ENCODE results near the gene SH3BGRL2. TPM values are rescaled to one million over a fixed set of nuclear protein-coding genes. Genes with fewer than 3 reads are reported as not detected.
"Not testable (repeated sequence)": the region's sequence is repeated elsewhere in the genome, so short reads cannot be mapped to it uniquely, and the experiment has no call there.

SH3BGRL2 gene
- total RNA-seq, 1 experiment from 2014 or later: 4.1 TPM

DNA sequence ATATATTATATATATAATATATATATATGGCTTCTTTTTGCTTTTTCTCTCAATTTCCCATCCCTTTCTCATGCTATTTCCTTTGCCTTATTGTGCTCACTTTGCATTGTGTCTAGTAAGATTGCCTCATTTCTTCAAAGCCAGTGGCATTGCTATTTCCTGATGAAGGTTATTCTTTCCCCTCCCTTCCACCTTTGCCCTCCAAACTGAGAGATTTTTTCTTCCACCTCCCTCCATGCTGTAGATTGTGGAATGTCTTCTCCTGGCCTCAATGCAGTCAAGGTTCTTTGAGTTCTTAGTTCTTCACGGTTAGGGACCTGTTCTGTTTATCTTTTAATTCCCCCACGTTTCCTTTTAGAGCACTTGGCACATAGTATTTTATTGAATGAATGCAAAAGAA, 17.2 kb downstream of the SH3BGRL2 start:
- no peak for DNase-seq (ENCODE audit: low spot score)

DNA sequence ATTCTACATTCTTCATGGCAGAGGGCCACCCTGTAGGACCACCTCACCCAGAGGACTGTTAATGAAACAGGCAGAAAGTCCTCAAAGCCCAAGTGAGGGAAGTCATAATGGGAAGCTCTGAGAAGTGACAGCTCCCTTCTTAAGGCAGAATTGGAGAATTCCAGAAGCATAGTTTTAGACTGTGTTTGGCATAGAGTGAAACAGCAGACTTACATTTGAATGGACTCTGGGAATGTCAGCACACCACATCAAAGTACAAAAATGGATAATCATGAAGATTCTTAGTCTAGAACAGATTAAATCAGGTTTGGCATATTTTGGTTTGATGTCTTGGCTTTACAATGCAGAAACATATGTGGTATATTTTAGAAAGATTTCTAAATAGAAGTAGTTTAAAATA, 17.9 kb downstream of the SH3BGRL2 start:
- no peak for DNase-seq (ENCODE audit: low spot score)

DNA sequence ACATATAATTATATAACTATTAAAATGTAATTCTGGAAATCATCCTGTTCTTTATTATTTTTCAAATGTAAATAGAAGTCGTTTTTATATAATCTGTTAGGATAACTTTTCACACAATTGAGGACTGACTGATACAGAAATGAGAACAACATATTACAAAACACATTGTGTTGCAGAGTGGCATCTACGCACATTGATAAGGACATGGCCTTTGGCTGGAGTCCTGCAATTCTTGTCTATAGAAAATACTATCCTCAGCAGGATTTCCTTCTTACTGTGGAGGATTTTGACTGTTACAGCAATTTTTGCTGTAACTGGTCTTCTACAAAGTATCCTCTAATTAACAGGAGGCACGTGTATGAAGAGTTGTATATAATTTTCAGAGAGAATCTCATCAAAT, 19.8 kb downstream of the SH3BGRL2 start:
- DNase-seq (ENCODE audit: low spot score): no peak

DNA sequence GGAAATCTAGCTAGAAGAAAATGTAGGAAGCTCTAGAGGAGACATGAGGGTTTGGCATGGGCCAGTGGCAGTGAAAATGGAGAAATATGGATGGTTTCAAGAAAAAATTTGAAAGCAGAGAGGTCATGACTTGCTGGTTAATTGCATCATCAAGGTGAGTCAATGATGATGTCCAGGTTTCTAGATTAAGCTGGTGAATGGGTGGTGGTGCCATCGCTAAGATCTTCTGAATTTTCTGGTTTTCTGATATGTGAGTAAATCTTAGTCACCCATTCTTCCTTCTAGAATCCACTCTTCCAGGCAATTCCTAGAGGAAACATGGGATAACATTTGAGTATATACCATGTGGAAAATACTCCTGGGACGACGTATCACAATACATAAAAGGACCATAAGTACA, 25.0 kb downstream of the SH3BGRL2 start:
- DNase-seq (ENCODE audit: low spot score): no peak

DNA sequence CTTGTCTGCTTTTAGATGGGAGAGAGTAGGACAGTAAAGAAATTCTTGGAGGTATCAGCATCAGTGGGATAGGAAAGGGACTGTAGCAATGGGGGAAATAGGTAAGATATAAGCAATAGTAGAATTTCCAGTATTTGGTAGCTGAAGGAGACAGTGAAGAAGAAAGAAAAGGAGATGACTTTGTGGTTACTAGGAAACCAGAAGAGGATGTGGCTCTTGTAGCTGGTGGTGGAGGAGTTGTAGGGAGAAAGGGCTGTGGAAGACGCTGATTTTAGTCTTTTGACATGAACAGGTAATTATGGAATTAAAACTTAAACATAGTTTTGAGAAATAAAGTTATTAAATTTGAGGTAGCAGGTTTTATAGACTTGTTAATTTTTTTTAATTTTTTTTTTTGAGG, 26.1 kb downstream of the SH3BGRL2 start:
- DNase-seq (ENCODE audit: low spot score): no peak

DNA sequence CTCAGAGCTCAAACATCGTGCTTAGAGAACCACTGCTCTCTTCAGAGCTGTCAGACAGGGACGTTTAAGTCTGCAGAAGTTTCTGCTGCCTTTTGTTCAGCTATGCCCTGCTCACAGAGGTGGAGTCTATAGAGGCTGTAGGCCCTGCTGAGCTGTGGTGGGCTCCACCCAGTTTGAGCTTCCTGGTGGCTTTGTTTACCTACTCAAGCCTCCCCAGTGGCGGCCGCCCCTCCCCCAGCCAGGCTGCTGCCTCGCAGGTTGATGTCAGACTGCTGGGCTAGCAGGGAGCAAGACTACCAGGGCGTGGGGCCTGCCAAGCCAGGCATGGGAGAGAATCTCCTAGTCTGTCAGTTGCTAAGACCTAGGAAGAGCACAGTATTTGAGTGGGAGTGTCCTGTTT, 32.5 kb downstream of the SH3BGRL2 start:
- DNase-seq (ENCODE audit: low spot score): not testable (repeated sequence)

DNA sequence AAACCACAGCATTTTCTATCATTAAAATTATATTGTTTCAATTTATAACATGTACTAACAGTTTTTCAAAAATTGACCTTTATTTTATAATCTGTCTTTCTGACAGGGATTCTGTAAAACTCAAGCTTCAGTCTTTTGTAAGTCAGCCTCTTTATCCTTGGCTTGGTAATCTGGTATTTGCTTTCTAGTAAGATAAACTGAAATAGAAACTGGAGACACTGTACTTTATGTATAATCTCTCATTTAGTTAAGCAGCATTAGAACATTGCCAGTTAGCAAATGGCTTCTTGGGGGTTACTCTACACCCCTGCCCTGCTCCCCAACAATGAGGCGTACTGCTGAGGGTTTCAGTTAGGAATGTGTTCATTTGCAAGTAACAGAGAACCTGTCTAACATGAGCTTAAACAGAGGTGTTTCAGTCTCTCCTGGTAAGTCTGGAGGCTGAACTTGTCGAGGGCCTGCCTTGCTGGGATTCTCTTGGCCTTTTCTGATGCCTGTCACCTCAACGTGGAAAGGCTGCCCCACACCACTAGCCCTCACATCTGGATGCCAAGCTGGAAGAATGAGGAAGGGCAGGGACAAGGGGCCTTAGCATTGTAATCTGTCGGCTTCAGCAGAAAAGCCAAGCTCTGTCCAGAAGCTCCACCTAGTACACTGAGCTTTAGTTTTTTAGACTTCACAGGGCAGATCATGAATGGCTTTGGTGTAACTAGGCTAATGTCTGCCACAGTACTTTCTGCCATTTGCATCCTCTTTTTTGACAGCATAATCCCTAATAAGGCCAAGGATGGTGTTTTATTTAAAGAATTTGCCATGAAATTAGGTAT, 34.8 kb downstream of the SH3BGRL2 start:
- no peak for DNase-seq (ENCODE audit: low spot score)

DNA sequence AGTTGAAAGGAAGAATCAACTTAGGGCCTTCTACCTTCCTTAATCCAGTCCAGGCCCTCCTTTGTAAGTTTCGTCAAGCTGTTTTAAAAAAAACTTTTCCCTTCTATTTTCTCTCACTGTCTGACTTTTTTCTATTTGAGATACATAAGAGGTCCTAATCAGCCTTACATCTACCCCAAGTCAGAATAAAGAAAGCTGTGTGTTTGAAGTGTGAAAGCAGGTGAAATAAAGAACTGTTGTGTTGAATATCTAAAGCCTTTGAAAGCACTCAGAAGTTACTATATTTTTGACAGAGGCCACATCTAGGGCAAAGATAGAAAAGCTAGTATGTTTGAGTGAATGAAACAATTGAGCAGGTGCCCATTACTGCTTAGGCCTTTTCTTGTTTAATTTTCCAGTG, 35.5 kb downstream of the SH3BGRL2 start:
- DNase-seq (ENCODE audit: low spot score): no peak

DNA sequence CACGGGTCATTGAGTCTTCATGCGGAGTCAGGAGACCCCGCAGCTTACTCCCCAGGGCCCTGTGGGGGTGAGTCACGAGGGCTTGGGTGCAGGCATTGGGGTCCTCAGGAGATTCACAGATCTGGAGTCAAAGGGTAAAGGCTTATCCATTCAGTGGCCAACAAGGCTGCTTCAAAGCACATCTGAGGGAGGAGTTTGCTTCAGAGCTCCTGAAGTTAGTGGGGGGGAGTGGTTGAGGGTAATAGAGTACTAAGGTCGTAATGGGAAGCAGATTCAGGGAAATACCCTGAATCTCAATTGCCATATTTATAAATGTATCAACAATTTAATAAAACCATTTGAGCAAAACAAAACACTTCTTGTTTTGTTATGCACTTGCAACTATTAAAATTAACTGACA, 37.3 kb downstream of the SH3BGRL2 start:
- no peak for DNase-seq (ENCODE audit: low spot score)

DNA sequence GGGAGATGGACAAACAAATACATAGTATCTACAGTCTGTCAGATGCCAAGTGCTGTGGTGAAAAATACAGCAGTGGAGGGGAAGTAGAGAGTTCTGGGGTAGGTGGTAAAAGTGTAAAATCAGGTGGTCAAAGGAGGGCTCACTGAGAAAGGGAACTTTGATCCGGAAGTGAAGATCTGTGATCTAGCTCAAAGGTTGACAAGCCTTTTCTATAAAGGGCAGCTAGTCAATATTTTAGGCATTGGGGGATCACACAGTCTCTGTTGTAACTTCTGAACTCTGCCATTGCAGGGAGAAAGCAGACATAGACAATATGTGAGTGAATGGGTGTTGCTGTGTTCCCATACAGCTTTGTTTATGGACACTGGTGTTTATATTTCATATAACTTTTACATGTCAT, 38.6 kb downstream of the SH3BGRL2 start:
- DNase-seq (ENCODE audit: low spot score): no peak

DNA sequence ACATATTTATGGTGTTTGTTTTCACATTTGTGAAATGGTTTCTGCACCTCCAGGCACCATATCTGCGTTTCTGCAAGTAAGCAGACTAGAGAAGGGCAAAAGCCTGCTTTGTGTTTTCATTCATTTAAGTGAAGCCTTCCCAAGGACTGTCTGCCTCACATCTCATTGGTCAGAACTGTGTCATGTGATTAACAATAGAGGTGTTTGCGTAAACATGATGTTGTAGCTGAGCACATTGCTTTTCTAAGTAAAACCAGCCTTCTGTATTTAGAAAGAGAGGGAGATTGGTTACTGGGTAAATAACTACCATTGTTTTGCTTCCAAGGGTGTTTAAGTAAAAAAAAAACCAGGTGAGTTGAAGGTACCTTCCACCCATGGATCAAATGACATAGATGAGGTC, 39.7 kb downstream of the SH3BGRL2 start:
- DNase-seq (ENCODE audit: low spot score): no peak

DNA sequence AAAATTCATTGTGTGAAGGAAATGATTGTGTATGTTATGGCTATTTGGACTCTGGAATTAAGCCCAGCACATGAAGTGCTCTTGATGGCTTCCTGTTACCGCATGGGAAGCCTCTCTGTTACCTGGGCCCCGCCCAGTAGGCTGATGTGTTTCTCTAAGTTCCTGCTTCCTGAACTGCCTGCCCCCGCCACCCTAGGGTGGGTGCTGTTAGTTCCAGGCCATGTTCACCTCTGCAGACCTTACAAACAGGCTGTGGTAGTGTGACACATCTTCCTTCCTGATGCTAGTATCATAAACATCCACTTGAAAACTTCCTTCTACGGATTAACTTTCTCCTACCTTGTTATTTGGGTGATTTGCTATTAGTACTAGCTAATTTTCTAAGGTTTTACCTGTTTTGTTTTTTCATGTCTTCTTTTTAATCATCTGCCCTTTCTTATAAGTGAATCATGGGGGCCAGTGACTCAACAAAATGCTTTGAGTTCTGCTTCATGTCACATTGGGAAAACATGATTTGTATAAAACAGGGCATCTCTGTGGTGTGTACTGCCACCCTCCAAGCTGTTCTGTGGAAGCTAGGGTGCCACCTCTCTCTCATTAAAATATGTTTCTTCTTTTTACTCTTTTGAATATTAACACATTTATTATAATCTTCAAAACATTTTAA, 40.6 kb downstream of the SH3BGRL2 start:
- peak; percentile 5 for DNase-seq (ENCODE audit: low spot score)

DNA sequence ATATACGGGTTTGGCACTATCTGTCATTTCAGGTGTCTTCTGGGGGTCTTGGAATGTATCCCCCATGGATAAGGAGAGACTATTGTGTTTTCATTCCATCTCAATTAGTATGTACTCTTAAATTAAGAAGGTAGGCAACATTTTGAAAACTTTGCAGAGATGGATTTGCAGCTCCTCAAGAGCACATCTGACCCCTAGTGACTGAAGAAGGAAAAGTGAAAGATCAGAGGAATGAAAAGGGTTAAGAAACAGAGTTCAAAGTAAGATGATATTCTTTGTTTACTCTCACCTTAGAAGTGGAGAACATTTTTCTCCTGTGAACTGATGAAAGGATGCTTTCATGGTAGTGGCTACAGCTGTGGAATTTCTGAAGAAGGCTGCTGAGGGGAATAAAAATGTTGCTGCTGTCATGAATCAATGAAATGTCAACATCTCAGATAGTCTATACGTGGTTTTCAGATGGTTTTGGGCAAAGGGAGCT, 41.5 kb downstream of the SH3BGRL2 start:
- peak; percentile 12 for DNase-seq (ENCODE audit: low spot score)

DNA sequence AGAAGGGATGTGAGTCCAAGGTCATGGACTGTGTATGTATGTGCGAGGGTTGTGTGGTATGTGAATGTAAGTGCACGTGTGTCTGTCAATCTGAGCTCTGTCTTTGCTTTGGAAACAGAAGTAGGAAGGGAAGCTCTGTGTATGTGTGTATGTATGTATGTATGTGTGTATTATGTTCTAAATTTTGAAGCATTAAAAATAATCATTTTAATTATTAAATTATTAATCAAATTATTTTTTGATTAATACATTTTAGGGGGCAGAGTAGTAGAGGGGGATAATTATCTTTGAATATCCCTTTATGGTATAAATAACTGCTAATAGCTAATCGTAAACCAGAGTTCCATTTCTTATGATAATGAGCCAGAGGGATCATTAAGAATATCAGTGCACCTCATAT, 42.8 kb downstream of the SH3BGRL2 start:
- no peak for DNase-seq (ENCODE audit: low spot score)

DNA sequence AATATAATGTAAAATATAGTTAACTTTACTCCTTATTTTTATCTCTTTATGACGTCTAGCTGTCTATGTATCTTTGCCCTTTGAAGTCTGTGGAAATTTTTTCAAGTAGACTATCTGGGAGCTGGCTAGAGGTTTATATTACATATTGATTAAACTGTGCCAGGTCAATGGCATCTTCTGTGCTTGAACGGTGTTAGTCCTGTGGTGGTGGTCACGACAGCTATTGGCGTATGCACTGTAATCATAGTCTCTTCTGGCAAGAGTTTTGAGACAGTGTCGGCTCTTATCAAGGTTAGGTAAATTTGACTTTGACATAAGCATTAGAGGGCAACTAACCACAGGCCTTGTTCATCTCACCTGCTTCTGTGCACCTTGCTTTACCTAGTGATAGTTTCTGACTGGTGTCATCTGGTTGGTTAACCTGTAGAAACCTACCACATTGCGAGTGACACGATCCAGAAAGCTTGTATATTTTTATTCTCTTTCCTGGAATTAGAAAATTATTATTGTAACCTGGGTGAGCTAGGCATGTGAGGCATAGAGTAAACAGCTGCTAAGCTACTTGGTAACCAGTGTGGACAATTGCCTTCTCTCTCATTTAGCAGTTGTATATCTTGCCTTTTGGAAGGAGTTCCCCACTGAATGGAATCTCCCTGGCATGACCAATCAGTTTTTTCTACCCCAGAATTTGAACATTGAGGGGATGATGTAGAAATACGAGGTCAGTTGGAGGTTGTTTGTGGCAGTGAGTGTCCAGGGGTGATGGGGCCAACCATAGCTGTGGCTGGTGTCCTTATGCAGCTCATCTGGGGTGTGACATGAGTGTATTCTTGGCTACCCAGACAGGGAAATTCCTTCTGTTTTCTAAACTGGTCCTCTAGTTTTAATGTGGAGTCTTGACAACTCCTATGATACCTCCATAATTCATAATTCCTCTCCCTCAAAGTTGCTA, 45.9 kb downstream of the SH3BGRL2 start:
- DNase-seq (ENCODE audit: low spot score): no peak

DNA sequence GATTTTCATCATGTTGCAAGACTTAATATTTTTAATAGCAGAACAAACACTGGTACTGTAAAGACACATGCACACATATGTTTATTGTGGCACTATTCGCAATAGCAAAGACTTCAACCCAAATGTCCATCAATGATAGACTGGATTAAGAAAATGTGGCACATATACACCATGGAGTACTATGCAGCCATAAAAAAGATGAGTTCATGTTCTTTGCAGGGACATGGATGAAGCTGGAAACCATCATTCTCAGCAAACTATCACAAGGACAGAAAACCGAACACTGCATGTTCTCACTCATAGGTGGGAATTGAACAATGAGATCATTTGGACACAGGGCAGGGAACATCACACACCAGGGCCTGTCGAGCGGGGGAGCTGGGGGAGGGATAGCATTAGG, 51.6 kb downstream of the SH3BGRL2 start:
- DNase-seq (ENCODE audit: low spot score): not testable (repeated sequence)

DNA sequence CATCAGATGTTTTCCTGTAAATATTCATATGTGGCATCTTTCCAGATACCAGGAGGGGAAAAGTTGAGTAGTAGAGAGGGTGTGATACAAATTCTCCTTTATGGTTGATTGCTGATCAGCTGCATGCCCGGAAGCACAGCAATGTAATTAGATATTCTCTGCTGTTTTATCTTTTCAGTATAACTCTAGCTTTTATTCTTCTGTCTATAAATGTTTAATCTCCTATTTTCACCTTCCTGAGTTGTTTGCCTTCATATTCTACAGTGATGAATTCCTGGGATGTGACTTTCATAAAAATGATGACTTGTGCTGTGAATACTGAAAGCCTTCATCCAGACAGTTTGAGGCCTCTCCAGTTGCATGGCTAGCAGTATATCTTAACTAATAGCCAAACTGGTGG, 53.7 kb downstream of the SH3BGRL2 start:
- DNase-seq (ENCODE audit: low spot score): no peak

DNA sequence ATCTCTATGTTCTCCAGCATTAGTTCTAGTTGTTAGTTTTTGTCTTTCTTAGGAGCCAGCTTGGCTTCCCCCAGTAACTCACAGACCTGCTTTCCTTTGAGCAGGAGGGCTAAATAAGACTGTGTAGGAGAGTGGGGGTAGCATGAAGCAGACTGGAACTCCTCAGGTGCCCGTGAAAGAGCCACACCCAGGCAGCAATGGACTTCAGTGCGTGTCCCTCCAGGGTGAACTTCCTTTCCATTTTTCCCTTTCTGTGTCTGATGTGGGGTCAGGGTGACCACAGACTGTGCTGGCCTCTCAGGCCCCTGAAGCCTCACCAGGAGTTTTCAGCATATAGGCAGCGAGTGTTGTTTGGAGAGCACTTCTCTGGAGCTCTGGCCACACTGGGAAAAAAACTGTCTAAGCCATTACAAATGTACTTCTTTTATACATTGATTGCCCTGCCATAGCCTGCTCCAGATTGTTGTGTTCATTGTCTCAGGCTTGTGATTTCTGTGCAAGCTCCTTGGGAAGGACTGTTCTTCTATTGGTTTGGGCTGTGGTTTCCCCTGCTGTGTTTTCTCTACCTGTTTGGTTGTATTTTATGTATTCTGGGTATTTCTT, 55.7 kb downstream of the SH3BGRL2 start:
- no peak for DNase-seq (ENCODE audit: low spot score)

DNA sequence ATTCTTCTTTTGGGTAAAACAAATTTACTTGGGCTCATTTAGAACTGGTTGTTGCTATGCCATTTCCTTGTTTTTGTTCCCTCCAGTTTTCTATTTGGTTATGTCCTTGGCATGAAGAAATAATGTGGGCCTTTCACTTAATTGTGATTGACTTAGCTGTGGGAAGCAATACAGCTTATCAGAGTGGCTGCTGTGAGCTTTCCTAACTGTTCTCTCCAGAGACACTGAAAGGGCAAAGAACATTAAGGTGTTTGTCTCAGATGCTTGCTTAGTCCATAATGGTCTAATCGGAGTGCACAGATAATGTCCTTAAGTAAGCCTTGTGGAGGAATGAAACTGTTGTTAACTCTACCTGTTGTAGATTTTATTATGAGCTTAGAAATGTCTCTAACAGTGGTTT, 56.6 kb downstream of the SH3BGRL2 start:
- DNase-seq (ENCODE audit: low spot score): no peak

DNA sequence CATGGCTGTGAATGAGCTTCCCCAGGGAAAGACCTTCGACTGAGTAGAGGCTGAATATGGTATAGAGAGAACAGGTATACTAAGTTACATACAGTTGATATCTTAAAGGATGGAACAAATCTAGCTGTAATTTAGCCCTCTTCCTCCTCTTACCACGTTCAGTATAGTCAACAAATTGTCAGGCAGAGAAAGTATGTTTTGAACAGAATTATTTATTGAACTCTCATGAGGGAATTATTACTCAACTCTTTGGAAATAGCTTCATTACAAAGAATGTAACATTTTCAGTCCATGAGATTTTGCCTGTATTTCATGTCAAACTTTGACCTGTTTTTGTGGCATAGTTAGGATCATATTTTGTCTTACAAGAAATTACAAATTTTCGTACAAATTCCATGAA, 63.0 kb downstream of the SH3BGRL2 start:
- no peak for DNase-seq (ENCODE audit: low spot score)

DNA sequence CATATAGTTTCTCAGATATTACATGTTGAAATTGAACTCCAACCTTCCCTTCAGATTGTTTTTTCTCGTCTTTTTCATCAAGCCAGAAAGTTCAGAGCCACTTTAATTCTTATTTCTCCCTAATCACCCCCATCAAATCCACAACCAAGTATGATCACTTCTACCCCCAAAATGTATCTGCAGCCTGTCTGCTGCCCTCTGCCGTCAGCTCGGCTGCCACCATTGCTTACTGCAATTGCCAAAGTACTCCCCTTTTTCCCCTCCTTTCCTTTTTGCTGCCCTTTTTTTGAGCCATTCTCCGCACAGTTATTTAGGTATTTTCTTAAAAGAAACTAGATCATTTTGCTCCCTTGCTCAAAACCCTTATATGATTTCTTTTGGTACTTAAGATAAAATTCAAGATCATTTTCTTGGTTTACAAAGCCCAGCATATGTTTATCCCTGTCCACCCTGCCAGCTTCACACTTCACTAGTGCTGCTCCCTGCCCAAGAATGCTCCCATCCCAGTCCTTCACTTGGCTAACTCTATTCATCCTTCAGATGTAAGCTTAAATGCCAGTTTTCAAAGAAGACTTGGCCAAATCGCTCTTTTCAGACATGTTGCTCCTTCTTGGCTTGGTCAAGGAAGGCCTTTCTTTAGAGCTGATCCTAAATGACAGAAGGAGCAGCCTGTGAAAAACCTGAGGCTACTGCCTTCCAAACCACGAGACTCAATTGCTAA, 63.7 kb downstream of the SH3BGRL2 start:
- no peak for DNase-seq (ENCODE audit: low spot score)
